Left ventricle myocardium inferior (tissue), 1 donor: ENCODE measurements around the gene KDM7A. TPM values are rescaled to one million over a fixed set of nuclear protein-coding genes. Genes with fewer than 3 reads are reported as not detected.

ENCODE experiments used
- DNase-seq: peaks from one replicate; pipeline ENCODE4 v3.0.0-alpha.2; 2020
- H3K27ac ChIP-seq: fragments of 200-600 bp; replicated peaks from 2 replicates; pipeline ENCODE4 v1.8.0; 2021
- H3K27me3 ChIP-seq: fragments of 200-600 bp; 2 replicates; pipeline ENCODE4 v1.8.0; 2021; ENCODE audit warnings: low read depth
- H3K36me3 ChIP-seq: fragments of 200-600 bp; 2 replicates; pipeline ENCODE4 v1.8.0; 2021
- H3K4me1 ChIP-seq: fragments of 200-600 bp; 2 replicates; pipeline ENCODE4 v1.8.0; 2021
- H3K4me3 ChIP-seq: fragments of 200-600 bp; 2 replicates; pipeline ENCODE4 v1.8.0; 2021; ENCODE audit warnings: mild to moderate bottlenecking, moderate library complexity
- H3K9me3 ChIP-seq: fragments of 200-600 bp; replicated peaks from 2 replicates; pipeline ENCODE4 v1.8.0; 2021
- CTCF ChIP-seq: fragments of 200-600 bp; IDR thresholded peaks from 2 replicates; pipeline ENCODE4 v1.8.0; 2021; ENCODE audit warnings: antibody characterized with exemption, mild to moderate bottlenecking, borderline replicate concordance
- intact Hi-C: fragments of 100-400 bp; cut with micrococcal nuclease; formaldehyde crosslinking; loops from one replicate; pipeline ENCODE4 v1.11.0; 2022
- long read RNA-seq: library from polyadenylated mRNA; unstranded; transcript quantifications from one replicate; pipeline ENCODE4 v2.0.0, GENCODE V29; 2021
- total RNA-seq: library from RNA; stranded (reverse); fragmentation: NEBNext Ultra II Directional; extraction: Animal tissue kit (Norgen Biotek cat#: 25700); gene quantifications from one replicate; pipeline ENCODE4 v1.2.1, GENCODE V29; 2021
- donor health status: DM: no; HTN: yes; CAD: no; lungs with severe emphysema.

KDM7A gene, protein sequence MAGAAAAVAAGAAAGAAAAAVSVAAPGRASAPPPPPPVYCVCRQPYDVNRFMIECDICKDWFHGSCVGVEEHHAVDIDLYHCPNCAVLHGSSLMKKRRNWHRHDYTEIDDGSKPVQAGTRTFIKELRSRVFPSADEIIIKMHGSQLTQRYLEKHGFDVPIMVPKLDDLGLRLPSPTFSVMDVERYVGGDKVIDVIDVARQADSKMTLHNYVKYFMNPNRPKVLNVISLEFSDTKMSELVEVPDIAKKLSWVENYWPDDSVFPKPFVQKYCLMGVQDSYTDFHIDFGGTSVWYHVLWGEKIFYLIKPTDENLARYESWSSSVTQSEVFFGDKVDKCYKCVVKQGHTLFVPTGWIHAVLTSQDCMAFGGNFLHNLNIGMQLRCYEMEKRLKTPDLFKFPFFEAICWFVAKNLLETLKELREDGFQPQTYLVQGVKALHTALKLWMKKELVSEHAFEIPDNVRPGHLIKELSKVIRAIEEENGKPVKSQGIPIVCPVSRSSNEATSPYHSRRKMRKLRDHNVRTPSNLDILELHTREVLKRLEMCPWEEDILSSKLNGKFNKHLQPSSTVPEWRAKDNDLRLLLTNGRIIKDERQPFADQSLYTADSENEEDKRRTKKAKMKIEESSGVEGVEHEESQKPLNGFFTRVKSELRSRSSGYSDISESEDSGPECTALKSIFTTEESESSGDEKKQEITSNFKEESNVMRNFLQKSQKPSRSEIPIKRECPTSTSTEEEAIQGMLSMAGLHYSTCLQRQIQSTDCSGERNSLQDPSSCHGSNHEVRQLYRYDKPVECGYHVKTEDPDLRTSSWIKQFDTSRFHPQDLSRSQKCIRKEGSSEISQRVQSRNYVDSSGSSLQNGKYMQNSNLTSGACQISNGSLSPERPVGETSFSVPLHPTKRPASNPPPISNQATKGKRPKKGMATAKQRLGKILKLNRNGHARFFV
- total RNA-seq = 8.2 TPM
- long read RNA-seq, full-length matches to known transcripts = 3 of 5 reads
- long read RNA-seq, partial matches to known transcripts = 0 of 5 reads
- long read RNA-seq, other reads (novel, unspliced or antisense) = 2 of 5 reads

DNA sequence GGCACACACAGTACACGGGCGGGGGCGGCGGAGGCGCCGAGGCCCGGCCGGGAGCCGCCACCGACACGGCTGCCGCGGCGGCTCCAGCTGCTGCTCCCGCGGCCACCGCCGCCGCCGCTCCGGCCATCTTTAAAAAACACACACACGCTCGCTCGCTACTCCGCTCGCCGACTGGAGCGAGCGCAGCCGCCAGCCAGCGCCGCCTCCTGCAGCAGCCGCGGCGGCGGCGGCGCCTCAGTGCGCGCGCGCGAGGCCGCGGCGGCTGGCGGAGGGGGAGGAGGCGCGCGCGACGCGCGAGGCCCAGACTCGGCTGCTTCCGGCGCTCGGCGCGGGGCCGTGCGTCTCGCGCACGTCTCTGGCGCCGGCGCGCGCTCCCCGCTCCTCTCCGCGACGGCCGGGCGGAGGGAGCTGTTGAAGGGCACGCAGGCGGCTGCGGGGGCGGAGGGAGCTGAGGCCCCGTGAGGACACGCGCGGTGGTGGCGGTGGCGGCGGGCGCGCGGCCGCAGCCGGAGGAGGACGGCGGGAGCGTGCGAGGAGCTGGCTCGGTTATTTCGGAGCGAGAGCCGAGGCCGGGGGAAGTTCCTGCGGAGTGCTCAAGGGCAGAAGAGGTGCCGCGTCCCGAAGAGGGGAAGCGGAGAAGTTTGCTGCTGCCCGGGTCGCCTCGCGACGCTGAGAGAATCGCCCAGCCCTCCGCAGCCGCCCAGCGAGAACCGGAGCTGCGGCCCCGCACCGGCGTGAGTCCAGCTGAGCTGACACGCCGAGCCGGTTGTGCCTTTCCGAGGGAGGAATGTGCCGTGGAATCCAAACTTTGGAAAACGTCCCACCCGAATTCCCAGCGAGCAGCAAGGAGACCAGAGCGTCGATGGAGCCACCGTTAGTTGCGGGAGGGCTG, at the start of gene KDM7A:
Gene KDM7A, minus strand, starts transcription at position 173 of the 892 bp plus-strand sequence. Its CDS starts 46 bp downstream, at position 127.
- intact Hi-C loops = loop anchor here (10.0 kb wide), 1 partner anchor 128 kb away; no protein-coding TSS in a partner anchor
- no peaks in the 10 kb centered on the region for H3K27me3 ChIP-seq
- DNase-seq = peak; percentile 94

GRCh38 chr7:140225562-140226249, 48.9 kb upstream of the KDM7A start:
- H3K4me3 ChIP-seq = no peak overlapping the region
- peaks cover 13% of the 10 kb centered on the region for H3K27me3 ChIP-seq
- no peak for TF ChIP-seq CTCF
- intact Hi-C loops = no loop called here
- H3K36me3 ChIP-seq = no peaks in the 10 kb centered on the region
- no peak overlapping the region for H3K27ac ChIP-seq
- H3K9me3 ChIP-seq = no peaks in the 10 kb centered on the region
- no peak for DNase-seq
- peaks cover 14% of the 10 kb centered on the region for H3K4me1 ChIP-seq

More for the DNA sequence above, at the start of gene KDM7A:
- no peaks in the 10 kb centered on the region for H3K36me3 ChIP-seq
- no peaks in the 10 kb centered on the region for H3K9me3 ChIP-seq
- H3K27ac ChIP-seq = peak within 1 kb of the TSS; percentile 100
- no peak for TF ChIP-seq CTCF
- peak within 1 kb of the TSS; percentile 97 for H3K4me3 ChIP-seq
- H3K4me1 ChIP-seq = peaks cover 50% of the 10 kb centered on the region

DNA sequence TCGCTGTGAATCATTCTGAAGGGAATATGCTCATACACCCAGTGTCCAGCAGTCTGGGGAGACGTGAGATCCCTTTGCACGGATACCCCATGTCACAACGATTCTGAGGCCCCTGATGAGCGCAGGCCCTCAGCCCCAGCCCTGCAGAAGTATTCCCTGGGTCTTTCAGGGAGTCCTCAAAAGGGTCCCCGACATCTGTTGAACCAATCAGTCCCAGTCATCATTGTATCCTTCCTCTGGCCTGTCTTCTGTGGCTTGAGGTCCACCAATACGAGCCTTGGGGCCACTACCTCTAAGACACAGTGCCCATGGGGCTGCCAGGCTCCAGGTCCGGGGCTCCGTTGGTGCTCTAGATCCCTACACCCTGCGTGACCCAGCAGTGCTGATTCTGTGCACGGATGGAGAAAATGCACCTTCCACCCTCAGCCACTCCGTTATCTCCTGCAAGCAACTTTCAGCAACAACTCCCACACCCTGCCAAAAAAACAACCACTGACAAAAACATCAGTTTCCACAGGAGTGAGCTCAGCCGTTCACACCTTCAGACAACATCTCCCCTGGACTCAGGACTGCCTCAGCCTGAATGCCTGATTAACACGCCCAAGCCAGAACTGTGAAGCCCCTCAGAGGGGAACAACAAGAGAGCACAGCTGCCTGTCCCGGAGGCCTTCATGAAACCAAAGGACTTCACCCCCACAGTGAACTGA, 46.9 kb upstream of the KDM7A start:
- H3K27ac ChIP-seq = no peak overlapping the region
- DNase-seq = no peak
- no peaks in the 10 kb centered on the region for H3K9me3 ChIP-seq
- intact Hi-C loops = no loop called here
- H3K4me3 ChIP-seq = no peak overlapping the region
- H3K36me3 ChIP-seq = no peaks in the 10 kb centered on the region
- no peak for TF ChIP-seq CTCF
- H3K4me1 ChIP-seq = no peaks in the 10 kb centered on the region
- no peaks in the 10 kb centered on the region for H3K27me3 ChIP-seq

DNA sequence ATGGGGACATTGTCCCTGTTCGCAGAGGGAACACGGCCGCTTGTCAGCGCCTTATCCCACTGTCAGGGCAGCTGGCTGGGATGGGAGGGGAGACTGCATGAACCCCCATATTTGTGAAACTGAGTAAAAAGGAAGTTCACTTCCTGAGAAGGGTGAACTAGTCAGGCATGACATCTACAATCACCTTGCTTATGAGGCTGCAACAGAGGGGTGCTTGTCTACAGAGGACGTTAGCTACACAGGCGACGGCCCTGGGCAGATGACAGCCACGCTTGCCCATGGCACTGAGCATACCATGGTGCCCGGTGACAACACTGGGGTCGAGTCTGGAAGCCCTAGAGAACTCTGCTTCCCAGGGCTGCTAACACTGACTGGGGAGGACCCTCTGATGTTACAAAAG, 46.0 kb upstream of the KDM7A start:
- H3K4me3 ChIP-seq = no peak overlapping the region
- H3K27me3 ChIP-seq = no peaks in the 10 kb centered on the region
- no peak for DNase-seq
- no peak for TF ChIP-seq CTCF
- no peak overlapping the region for H3K27ac ChIP-seq
- intact Hi-C loops = no loop called here
- H3K9me3 ChIP-seq = no peaks in the 10 kb centered on the region
- no peaks in the 10 kb centered on the region for H3K4me1 ChIP-seq
- no peaks in the 10 kb centered on the region for H3K36me3 ChIP-seq
